ENCODE measurements around the gene ITGA7.

Gene ITGA7

GRCh38 chr12:55636853-55637252 lies 70.9 kb downstream of the ITGA7 start, which contains the start of gene OR10P1:
Gene OR10P1 (plus strand): TSS chr12:55636892. CDS start chr12:55636892, 0 bp downstream.
- DNase-seq: no peak

- DNase-seq: no peak
Measured at GRCh38 chr12:55636116-55636655, 71.5 kb downstream of the ITGA7 start.
